Right lobe of liver (tissue), 4 donors: ENCODE measurements around the gene ANKRD11.
"Not testable (repeated sequence)": the region's sequence is repeated elsewhere in the genome, so short reads cannot be mapped to it uniquely, and the experiment has no call there.

Experiments
- CTCF ChIP-seq, 4 donors: fragments of 200-600 bp in 3 of 4; fragments of 450-650 bp in 1 of 4; IDR thresholded peaks; one replicate each; pipeline versions ENCODE4 v1.5.1 to v1.8.0; 2016 to 2022; ENCODE audit warnings: antibody characterized with exemption in 4 of 4, mild to moderate bottlenecking in 2 of 4
- POLR2A ChIP-seq: fragments of 450-650 bp; IDR thresholded peaks from one replicate; pipeline ENCODE4 v1.6.1; 2017; ENCODE audit warnings: antibody characterized with exemption, mild to moderate bottlenecking
- donor health status: DM: no; HTN: no; CAD: no.
- donor health status: DM: no; HTN: no; CAD: no.
- donor health status: DM: no; HTN: yes; CAD: no.

GRCh38 chr16:89435059-89435458 lies 55.3 kb downstream of the ANKRD11 start:
- not testable (repeated sequence) for TF ChIP-seq CTCF (IDR thresholded peaks at IDR 0.05); POLR2A
